A673 (cell line): Measurements from ENCODE around the gene PDE4DIP. TPM values are rescaled to one million over a fixed set of nuclear protein-coding genes. Genes with fewer than 3 reads are reported as not detected.
"Not testable (repeated sequence)": the region's sequence is repeated elsewhere in the genome, so short reads cannot be mapped to it uniquely, and the experiment has no call there.

Experiments
- BruUV-seq: library from RNA; stranded (reverse); fragments of 400-500 nt; replicated peaks from 2 replicates; lab custom pipeline; 2021; lab: Mats Ljungman, UMichigan
- CTCF ChIA-PET: fragments of 300-600 bp; sonication (Branson Sonifier 250); formaldehyde crosslinking; loops from one replicate; lab custom pipeline; 2022; ENCODE audit warnings: antibody characterized with exemption; lab: Charles Lee
- POLR2A ChIA-PET: fragments of 300-600 bp; sonication (Branson Sonifier 250); formaldehyde crosslinking; loops from one replicate; lab custom pipeline; 2022; ENCODE audit warnings: antibody characterized with exemption; ENCODE audit not compliant: low non-redundant PET; lab: Charles Lee
- DNase-seq: peaks from one replicate; pipeline ENCODE4 v3.0.0-alpha.2; 2015; ENCODE audit warnings: low spot score
- H3K27ac ChIP-seq: fragments of 200-600 bp; sonication (generic); 2 replicates; pipeline ENCODE4 v1.5.1; 2016; ENCODE audit warnings: mixed run types, low read depth, mild to moderate bottlenecking, mixed read lengths, antibody characterized with exemption, low read length; ENCODE audit not compliant: poor library complexity, severe bottlenecking
- H3K27me3 ChIP-seq: fragments of 200-600 bp; sonication (generic); replicated peaks from 2 replicates; pipeline ENCODE4 v1.6.1; 2017; ENCODE audit warnings: mixed run types, low read depth, mild to moderate bottlenecking, mixed read lengths, antibody characterized with exemption, low read length; ENCODE audit not compliant: insufficient read depth, poor library complexity
- H3K36me3 ChIP-seq: fragments of 200-600 bp; sonication (generic); 2 replicates; pipeline ENCODE4 v1.6.1; 2016; ENCODE audit warnings: mixed run types, mild to moderate bottlenecking, mixed read lengths, antibody characterized with exemption, low read length; ENCODE audit not compliant: insufficient read depth, poor library complexity, severe bottlenecking
- H3K4me1 ChIP-seq: fragments of 200-600 bp; sonication (generic); 2 replicates; pipeline ENCODE4 v1.6.1; 2017; ENCODE audit warnings: mixed run types, mild to moderate bottlenecking, mixed read lengths, antibody characterized with exemption, low read length; ENCODE audit not compliant: insufficient read depth, poor library complexity, severe bottlenecking
- H3K4me3 ChIP-seq: fragments of 200-600 bp; sonication (generic); 2 replicates; pipeline ENCODE4 v1.5.1; 2016; ENCODE audit warnings: low read depth, mixed run types, mild to moderate bottlenecking, mixed read lengths, low read length; ENCODE audit not compliant: poor library complexity, severe bottlenecking
- H3K9me3 ChIP-seq: fragments of 200-600 bp; sonication (generic); 2 replicates; pipeline ENCODE4 v1.6.1; 2016; ENCODE audit warnings: mixed run types, low read depth, mild to moderate bottlenecking, mixed read lengths, antibody characterized with exemption, low read length; ENCODE audit not compliant: poor library complexity, severe bottlenecking
- intact Hi-C: fragments of 100-400 bp; cut with micrococcal nuclease; formaldehyde crosslinking; loops from one replicate; pipeline ENCODE4 v1.10.0; 2022; ENCODE audit not compliant: unreplicated experiment
- total RNA-seq: library from RNA; stranded (reverse); gene quantifications from 2 replicates; pipeline ENCODE4 v1.2.3, GENCODE V29; 2021

The PDE4DIP gene
- total RNA-seq, 1 experiment from 2014 or later = 68.7 TPM

- H3K9me3 ChIP-seq, DNase-seq, POLR2A ChIA-PET, H3K4me3 ChIP-seq, H3K4me1 ChIP-seq, BruUV-seq, H3K36me3 ChIP-seq, CTCF ChIA-PET, H3K27me3 ChIP-seq, intact Hi-C loops, H3K27ac ChIP-seq: not testable (repeated sequence)
Measured at GRCh38 chr1:148889267-148890074, 45.2 kb downstream of the PDE4DIP start.

DNA sequence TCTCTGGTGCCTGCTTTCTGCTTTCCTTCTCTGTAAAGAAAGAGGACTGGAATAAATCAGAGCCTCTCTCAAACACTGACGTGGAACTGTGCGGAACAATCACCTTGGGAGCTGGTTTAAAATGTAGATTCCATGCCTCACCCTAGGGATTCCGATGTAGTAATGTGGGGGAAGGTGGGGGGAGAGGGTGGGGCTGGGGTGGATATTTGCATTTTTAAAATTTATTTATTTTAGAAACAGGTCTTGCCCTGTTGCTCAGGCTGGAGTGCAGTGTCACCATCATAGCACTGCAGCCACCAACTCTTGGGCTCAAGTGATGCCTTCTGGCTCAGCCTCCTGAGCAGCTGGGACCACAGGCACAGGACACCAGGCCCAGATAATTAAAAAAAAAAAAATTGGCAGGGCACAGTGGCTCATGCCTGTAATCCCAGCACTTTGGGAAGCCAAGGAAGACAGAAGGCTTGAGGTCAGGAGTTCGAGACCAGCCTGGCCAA is 45.9 kb downstream of the PDE4DIP start:
- intact Hi-C loops, H3K9me3 ChIP-seq, H3K4me1 ChIP-seq, H3K4me3 ChIP-seq, POLR2A ChIA-PET, H3K36me3 ChIP-seq, BruUV-seq, DNase-seq, H3K27me3 ChIP-seq, H3K27ac ChIP-seq, CTCF ChIA-PET: not testable (repeated sequence)

- H3K27ac ChIP-seq, H3K27me3 ChIP-seq, intact Hi-C loops, H3K9me3 ChIP-seq, CTCF ChIA-PET, H3K4me3 ChIP-seq, H3K4me1 ChIP-seq, DNase-seq, H3K36me3 ChIP-seq, POLR2A ChIA-PET: not testable (repeated sequence)
- TSS peak; percentile 34 for BruUV-seq
Measured at GRCh38 chr1:148894360-148895352, 50.4 kb downstream of the PDE4DIP start.

GRCh38 chr1:148900026-148900425 is 55.8 kb downstream of the PDE4DIP start:
- H3K27ac ChIP-seq, DNase-seq, H3K36me3 ChIP-seq, H3K4me3 ChIP-seq, H3K27me3 ChIP-seq, H3K4me1 ChIP-seq, CTCF ChIA-PET, H3K9me3 ChIP-seq, BruUV-seq, POLR2A ChIA-PET, intact Hi-C loops: not testable (repeated sequence)

DNA sequence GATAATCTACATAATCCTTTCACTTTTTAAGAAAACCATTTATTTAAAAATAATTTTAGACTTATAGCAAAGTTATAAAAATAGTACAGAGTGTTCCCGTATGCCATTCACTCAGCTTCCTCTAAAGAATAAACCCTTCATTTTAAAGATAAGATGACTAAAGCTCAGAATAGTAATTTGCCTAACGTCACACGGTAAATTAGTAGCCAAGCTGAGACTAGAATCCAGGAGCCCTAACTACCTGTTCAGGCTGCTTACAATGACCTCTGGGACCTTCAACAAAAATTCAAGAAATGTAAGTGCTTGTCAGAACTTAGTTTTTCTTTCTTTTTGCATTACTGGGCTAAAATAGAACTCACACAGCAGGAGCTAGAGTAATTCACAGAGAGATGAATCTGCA is 56.5 kb downstream of the PDE4DIP start:
- CTCF ChIA-PET, POLR2A ChIA-PET, BruUV-seq: not testable (repeated sequence)

GRCh38 chr1:148901150-148901952 is 57.1 kb downstream of the PDE4DIP start:
- H3K4me3 ChIP-seq, H3K4me1 ChIP-seq, H3K27ac ChIP-seq, intact Hi-C loops, DNase-seq, BruUV-seq, H3K36me3 ChIP-seq, CTCF ChIA-PET, H3K27me3 ChIP-seq, H3K9me3 ChIP-seq, POLR2A ChIA-PET: not testable (repeated sequence)

More for the DNA sequence above, 56.5 kb downstream of the PDE4DIP start:
- H3K4me1 ChIP-seq, H3K27ac ChIP-seq, H3K36me3 ChIP-seq, intact Hi-C loops, H3K27me3 ChIP-seq, H3K9me3 ChIP-seq, H3K4me3 ChIP-seq, DNase-seq: not testable (repeated sequence)

GRCh38 chr1:148901953-148902341 is 57.7 kb downstream of the PDE4DIP start:
- DNase-seq, H3K27ac ChIP-seq, H3K4me3 ChIP-seq, H3K27me3 ChIP-seq, H3K4me1 ChIP-seq, intact Hi-C loops, H3K36me3 ChIP-seq, CTCF ChIA-PET, H3K9me3 ChIP-seq, POLR2A ChIA-PET, BruUV-seq: not testable (repeated sequence)
